PC-9 (cell line): Measurements from ENCODE around the gene NAT8L.

Experiments
- EZH2 ChIP-seq: fragments of 200-600 bp; sonication (generic); IDR thresholded peaks from 2 replicates; pipeline ENCODE4 v1.8.0; 2017; ENCODE audit warnings: antibody characterized with exemption, low read depth
- TF ChIP-seq, protein P1 (sequence below): fragments of 200-600 bp; sonication (generic); conservative IDR thresholded peaks from 2 replicates; pipeline ENCODE4 v1.6.1; 2017; ENCODE audit warnings: mixed run types, antibody characterized with exemption, mild to moderate bottlenecking, moderate library complexity

- TF ChIP-seq, protein P1, sequence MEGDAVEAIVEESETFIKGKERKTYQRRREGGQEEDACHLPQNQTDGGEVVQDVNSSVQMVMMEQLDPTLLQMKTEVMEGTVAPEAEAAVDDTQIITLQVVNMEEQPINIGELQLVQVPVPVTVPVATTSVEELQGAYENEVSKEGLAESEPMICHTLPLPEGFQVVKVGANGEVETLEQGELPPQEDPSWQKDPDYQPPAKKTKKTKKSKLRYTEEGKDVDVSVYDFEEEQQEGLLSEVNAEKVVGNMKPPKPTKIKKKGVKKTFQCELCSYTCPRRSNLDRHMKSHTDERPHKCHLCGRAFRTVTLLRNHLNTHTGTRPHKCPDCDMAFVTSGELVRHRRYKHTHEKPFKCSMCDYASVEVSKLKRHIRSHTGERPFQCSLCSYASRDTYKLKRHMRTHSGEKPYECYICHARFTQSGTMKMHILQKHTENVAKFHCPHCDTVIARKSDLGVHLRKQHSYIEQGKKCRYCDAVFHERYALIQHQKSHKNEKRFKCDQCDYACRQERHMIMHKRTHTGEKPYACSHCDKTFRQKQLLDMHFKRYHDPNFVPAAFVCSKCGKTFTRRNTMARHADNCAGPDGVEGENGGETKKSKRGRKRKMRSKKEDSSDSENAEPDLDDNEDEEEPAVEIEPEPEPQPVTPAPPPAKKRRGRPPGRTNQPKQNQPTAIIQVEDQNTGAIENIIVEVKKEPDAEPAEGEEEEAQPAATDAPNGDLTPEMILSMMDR: no peak
- TF ChIP-seq EZH2: no peak
Observed at GRCh38 chr4:2062808-2063524, 3.8 kb downstream of the NAT8L start.
